Measurements from ENCODE around the gene ELF1.

DNA sequence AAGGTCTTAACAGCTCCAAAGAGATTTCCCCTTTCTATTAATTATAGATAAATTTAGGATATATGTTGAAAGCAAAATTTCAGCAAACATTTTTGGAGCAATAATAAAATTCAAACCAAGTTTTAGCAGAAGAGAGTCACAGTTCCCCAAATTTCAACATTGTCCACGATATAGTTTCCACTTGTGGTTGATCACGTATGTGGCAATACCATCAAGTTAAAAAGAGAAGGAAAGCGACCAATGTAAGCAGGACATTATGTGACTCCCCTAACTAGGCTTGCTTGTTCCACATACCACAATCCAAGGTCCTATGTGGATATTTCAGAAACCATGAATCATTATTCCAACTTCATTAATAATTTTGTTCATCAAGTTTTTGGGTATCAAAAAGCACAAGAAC is 52.8 kb downstream of the ELF1 start:
- TF ChIP-seq, protein P1, sequence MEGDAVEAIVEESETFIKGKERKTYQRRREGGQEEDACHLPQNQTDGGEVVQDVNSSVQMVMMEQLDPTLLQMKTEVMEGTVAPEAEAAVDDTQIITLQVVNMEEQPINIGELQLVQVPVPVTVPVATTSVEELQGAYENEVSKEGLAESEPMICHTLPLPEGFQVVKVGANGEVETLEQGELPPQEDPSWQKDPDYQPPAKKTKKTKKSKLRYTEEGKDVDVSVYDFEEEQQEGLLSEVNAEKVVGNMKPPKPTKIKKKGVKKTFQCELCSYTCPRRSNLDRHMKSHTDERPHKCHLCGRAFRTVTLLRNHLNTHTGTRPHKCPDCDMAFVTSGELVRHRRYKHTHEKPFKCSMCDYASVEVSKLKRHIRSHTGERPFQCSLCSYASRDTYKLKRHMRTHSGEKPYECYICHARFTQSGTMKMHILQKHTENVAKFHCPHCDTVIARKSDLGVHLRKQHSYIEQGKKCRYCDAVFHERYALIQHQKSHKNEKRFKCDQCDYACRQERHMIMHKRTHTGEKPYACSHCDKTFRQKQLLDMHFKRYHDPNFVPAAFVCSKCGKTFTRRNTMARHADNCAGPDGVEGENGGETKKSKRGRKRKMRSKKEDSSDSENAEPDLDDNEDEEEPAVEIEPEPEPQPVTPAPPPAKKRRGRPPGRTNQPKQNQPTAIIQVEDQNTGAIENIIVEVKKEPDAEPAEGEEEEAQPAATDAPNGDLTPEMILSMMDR (conservative IDR thresholded peaks at IDR 0.05; ENCODE audit: low read depth, low read length) = no peak
- TF ChIP-seq EZH2 (IDR thresholded peaks at IDR 0.05; ENCODE audit: low read length, unreplicated experiment) = no peak
- TF ChIP-seq EZH2phosphoT487 (IDR thresholded peaks at IDR 0.05; ENCODE audit: borderline replicate concordance, low read length) = no peak

All from PC-3 (cell line).